HEK293 (cell line): Measurements from ENCODE around the gene S100PBP.

Experiments used
- CTCF ChIA-PET: fragments of 350-600 bp; formaldehyde crosslinking; extraction: SDS; loops from one replicate; lab custom pipeline; 2021; ENCODE audit warnings: antibody characterized with exemption; lab: Yijun Ruan, JAX
- POLR2A ChIA-PET: fragments of 300-600 bp; formaldehyde crosslinking; extraction: SDS; loops from one replicate; lab custom pipeline; 2020; ENCODE audit warnings: antibody characterized with exemption, inconsistent platforms; lab: Yijun Ruan, JAX
- H3K27ac ChIP-seq: fragments of 200-500 bp; sonication (Bioruptor generic); 2 replicates; pipeline ENCODE4 v1.5.1; 2014; ENCODE audit warnings: low read depth, low read length, control low read depth, inconsistent platforms; ENCODE audit errors: extremely low read depth
- H3K36me3 ChIP-seq, 2 experiments: fragments of 200-500 bp in 1 of 2; sonication (Bioruptor generic) in 1 of 2; 1 replicate in 1 of 2; 2 replicates in 1 of 2; pipeline ENCODE4 v1.5.1; 2014 to 2017; ENCODE audit warnings: inconsistent platforms in 2 of 2, low read length in 2 of 2; ENCODE audit not compliant: control insufficient read depth in 2 of 2, insufficient read depth in 1 of 2
- H3K4me1 ChIP-seq: fragments of 200-500 bp; sonication (Bioruptor generic); 2 replicates; pipeline ENCODE4 v1.5.1; 2014; ENCODE audit warnings: mild to moderate bottlenecking, low read length, inconsistent platforms; ENCODE audit not compliant: control insufficient read depth, insufficient read depth
- H3K4me3 ChIP-seq: 2 replicates; pipeline ENCODE4 v1.5.1; 2011; ENCODE audit warnings: low read depth, mild to moderate bottlenecking, control low read depth, low read length, moderate library complexity
- H3K9me3 ChIP-seq: fragments of 200-500 bp; sonication (Bioruptor generic); 2 replicates; pipeline ENCODE4 v1.5.1; 2014; ENCODE audit warnings: low read depth, low read length, inconsistent platforms; ENCODE audit not compliant: control insufficient read depth, insufficient read depth
- GLIS1 ChIP-seq: fragments of 450-650 bp; formaldehyde crosslinking; IDR thresholded peaks from 2 replicates; pipeline ENCODE4 v1.5.1; 2016; ENCODE audit warnings: missing biosample characterization, missing genetic modification characterization
- HOXC10 ChIP-seq: sonication (generic); formaldehyde crosslinking; IDR thresholded peaks from 2 replicates; pipeline ENCODE4 v1.8.1; 2023; ENCODE audit warnings: mild to moderate bottlenecking, missing genetic modification reagents
- HOXD13 ChIP-seq: sonication (generic); formaldehyde crosslinking; IDR thresholded peaks from 2 replicates; pipeline ENCODE4 v1.8.0; 2022; ENCODE audit warnings: missing genetic modification reagents, borderline replicate concordance
- KLF7 ChIP-seq: fragments of 450-650 bp; formaldehyde crosslinking; IDR thresholded peaks from 2 replicates; pipeline ENCODE4 v1.5.1; 2016; ENCODE audit warnings: missing biosample characterization, missing genetic modification characterization, borderline replicate concordance
- OVOL3 ChIP-seq: fragments of 450-650 bp; formaldehyde crosslinking; IDR thresholded peaks from 2 replicates; pipeline ENCODE4 v1.5.1; 2016; ENCODE audit warnings: missing biosample characterization, missing genetic modification characterization
- PATZ1 ChIP-seq: fragments of 450-650 bp; formaldehyde crosslinking; IDR thresholded peaks from 2 replicates; pipeline ENCODE4 v1.5.1; 2016; ENCODE audit warnings: missing biosample characterization, missing genetic modification characterization
- PRDM4 ChIP-seq: fragments of 450-650 bp; formaldehyde crosslinking; IDR thresholded peaks from 2 replicates; pipeline ENCODE4 v1.5.1; 2017; ENCODE audit warnings: missing biosample characterization, missing genetic modification characterization
- RBAK ChIP-seq: fragments of 450-650 bp; formaldehyde crosslinking; IDR thresholded peaks from 2 replicates; pipeline ENCODE4 v1.5.1; 2016; ENCODE audit warnings: missing biosample characterization, missing genetic modification characterization
- SCRT2 ChIP-seq: fragments of 450-650 bp; formaldehyde crosslinking; IDR thresholded peaks from 2 replicates; pipeline ENCODE4 v1.5.1; 2016; ENCODE audit warnings: missing biosample characterization, missing genetic modification characterization
- ZBTB17 ChIP-seq: fragments of 450-650 bp; formaldehyde crosslinking; IDR thresholded peaks from 2 replicates; pipeline ENCODE4 v1.5.1; 2016; ENCODE audit warnings: missing biosample characterization, missing genetic modification characterization
- ZBTB49 ChIP-seq: fragments of 450-650 bp; formaldehyde crosslinking; IDR thresholded peaks from 2 replicates; pipeline ENCODE4 v1.5.1; 2016; ENCODE audit warnings: missing biosample characterization, missing genetic modification characterization, low read depth
- ZFHX2 ChIP-seq: fragments of 450-650 bp; formaldehyde crosslinking; conservative IDR thresholded peaks from 2 replicates; pipeline ENCODE4 v1.5.1; 2016; ENCODE audit warnings: missing biosample characterization, missing genetic modification characterization
- ZFP41 ChIP-seq: fragments of 450-650 bp; formaldehyde crosslinking; IDR thresholded peaks from 2 replicates; pipeline ENCODE4 v1.5.1; 2016; ENCODE audit warnings: missing biosample characterization, missing genetic modification characterization, borderline replicate concordance
- ZFP69B ChIP-seq: fragments of 450-650 bp; formaldehyde crosslinking; IDR thresholded peaks from 2 replicates; pipeline ENCODE4 v1.5.1; 2016; ENCODE audit warnings: missing biosample characterization, missing genetic modification characterization
- ZNF140 ChIP-seq: fragments of 450-650 bp; formaldehyde crosslinking; IDR thresholded peaks from 2 replicates; pipeline ENCODE4 v1.5.1; 2016; ENCODE audit warnings: missing biosample characterization, missing genetic modification characterization
- ZNF221 ChIP-seq: fragments of 450-650 bp; formaldehyde crosslinking; IDR thresholded peaks from 2 replicates; pipeline ENCODE4 v1.5.1; 2017; ENCODE audit warnings: missing biosample characterization, missing genetic modification characterization, borderline replicate concordance
- ZNF311 ChIP-seq: fragments of 450-650 bp; formaldehyde crosslinking; IDR thresholded peaks from 2 replicates; pipeline ENCODE4 v1.5.1; 2017; ENCODE audit warnings: missing biosample characterization, missing genetic modification characterization, borderline replicate concordance
- ZNF341 ChIP-seq: fragments of 450-650 bp; formaldehyde crosslinking; IDR thresholded peaks from 2 replicates; pipeline ENCODE4; 2016; ENCODE audit warnings: low read depth, missing biosample characterization, missing genetic modification characterization
- ZNF596 ChIP-seq: fragments of 450-650 bp; IDR thresholded peaks from 2 replicates; pipeline ENCODE4 v1.5.0; 2018; ENCODE audit warnings: missing biosample characterization, mild to moderate bottlenecking, missing genetic modification characterization, moderate library complexity
- ZNF677 ChIP-seq: fragments of 450-650 bp; IDR thresholded peaks from 2 replicates; pipeline ENCODE4 v1.5.0; 2018; ENCODE audit warnings: missing biosample characterization, mild to moderate bottlenecking, missing genetic modification characterization, moderate library complexity
- ZNF707 ChIP-seq: fragments of 450-650 bp; formaldehyde crosslinking; IDR thresholded peaks from 2 replicates; pipeline ENCODE4 v1.5.1; 2016; ENCODE audit warnings: missing biosample characterization, missing genetic modification characterization
- ZSCAN18 ChIP-seq: fragments of 450-650 bp; formaldehyde crosslinking; IDR thresholded peaks from 2 replicates; pipeline ENCODE4 v1.5.1; 2016; ENCODE audit warnings: missing biosample characterization, missing genetic modification characterization
- ZSCAN30 ChIP-seq: fragments of 450-650 bp; IDR thresholded peaks from 2 replicates; pipeline ENCODE4 v1.5.1; 2018; ENCODE audit warnings: missing biosample characterization, mild to moderate bottlenecking, missing genetic modification characterization, moderate library complexity
- ZSCAN5A ChIP-seq: fragments of 450-650 bp; formaldehyde crosslinking; IDR thresholded peaks from 2 replicates; pipeline ENCODE4 v1.5.1; 2016; ENCODE audit warnings: missing biosample characterization, missing genetic modification characterization

S100PBP gene

DNA sequence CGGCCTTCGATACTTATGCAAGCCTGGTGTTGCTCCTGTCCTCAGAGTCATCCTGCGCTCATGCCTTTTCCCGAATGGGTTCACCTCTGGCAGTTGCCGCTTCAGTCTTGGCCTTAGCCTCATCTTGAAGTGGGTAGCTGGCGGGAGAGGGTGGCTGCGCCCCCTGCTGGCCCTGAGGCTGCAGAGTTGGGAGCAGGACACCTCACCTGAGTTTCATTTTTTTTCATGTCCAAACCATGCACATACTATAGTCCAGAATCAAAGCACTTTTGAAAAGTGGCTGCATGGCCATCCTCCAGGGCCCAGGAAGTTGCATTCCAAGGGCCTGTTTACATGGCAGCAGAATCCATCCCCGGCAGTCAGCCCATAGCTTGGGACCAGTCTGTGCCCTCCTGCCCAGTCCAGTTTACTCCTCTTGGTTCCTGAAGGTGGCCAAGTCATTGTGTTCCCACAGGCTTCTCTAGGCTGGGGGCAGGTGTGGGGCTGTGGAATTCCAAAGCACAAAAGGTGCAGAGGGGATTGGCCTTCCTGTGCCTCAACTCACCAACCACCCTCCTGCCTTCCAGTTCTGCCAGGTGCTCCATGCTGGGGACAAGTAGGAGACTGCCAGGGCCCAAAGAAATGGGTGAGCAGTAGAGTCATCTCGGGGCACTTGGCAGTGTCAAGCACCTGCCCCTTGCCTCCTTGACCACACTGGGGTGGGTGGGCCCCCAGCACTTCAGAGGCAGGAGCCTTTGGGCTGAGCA is 44.3 kb upstream of the S100PBP start (continued):
- TF ChIP-seq ZNF311 (tag by site-specific recombination) (no peak), ZSCAN18 (tag by site-specific recombination) (no peak), PRDM4 (tag by site-specific recombination) (no peak), ZSCAN5A (tag by site-specific recombination) (no peak), ZNF341 (tag by site-specific recombination) (no peak), ZNF677 (tag by site-specific recombination) (no peak), ZNF596 (tag by site-specific recombination) (no peak), ZNF140 (no peak), RBAK (tag by site-specific recombination) (no peak)

DNA sequence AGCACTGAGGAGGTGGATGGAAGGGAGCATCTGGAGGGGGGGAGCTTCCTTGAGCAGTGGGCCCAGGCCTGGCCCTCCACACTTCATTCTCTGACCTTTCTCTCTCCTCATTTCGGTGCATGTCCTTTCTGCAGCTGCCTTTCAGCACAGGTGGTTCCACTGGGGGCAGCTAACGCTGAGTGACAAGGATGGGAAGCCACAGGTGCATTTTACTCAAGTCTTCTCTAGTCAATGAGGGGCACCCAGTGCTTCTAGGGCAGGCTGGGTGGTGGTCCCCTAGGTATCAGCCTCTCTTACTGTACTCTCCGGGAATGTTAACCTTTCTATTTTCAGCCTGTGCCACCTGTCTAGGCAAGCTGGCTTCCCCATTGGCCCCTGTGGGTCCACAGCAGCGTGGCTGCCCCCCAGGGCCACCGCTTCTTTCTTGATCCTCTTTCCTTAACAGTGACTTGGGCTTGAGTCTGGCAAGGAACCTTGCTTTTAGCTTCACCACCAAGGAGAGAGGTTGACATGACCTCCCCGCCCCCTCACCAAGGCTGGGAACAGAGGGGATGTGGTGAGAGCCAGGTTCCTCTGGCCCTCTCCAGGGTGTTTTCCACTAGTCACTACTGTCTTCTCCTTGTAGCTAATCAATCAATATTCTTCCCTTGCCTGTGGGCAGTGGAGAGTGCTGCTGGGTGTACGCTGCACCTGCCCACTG is 43.5 kb upstream of the S100PBP start:
- Histone ChIP-seq H3K36me3 (peaks cover 7 to 75% of the 10 kb centered on the region in 2 experiments; a peak in 2 of 3 replicates), H3K4me3 (no peak overlapping the region), H3K9me3 (no peaks in the 10 kb centered on the region), H3K4me1 (no peaks in the 10 kb centered on the region), H3K27ac (no peak overlapping the region)
- POLR2A ChIA-PET = interaction anchor here (0.8 to 3.7 kb wide), 9 partner anchors 10 to 123 kb away, joined by 3 to 41 read pairs (median 4); partner anchors contain the start of genes RBBP4 and S100PBP
- CTCF ChIA-PET = interaction anchor here (0.6 to 10.8 kb wide), 28 partner anchors 8 to 373 kb away, joined by 3 to 253 read pairs (median 5); no protein-coding TSS in a partner anchor
- TF ChIP-seq GLIS1 = no peak; the same call in 1 of the 2 replicates
- no peak for TF ChIP-seq ZNF221 (tag by site-specific recombination)
- no peak for TF ChIP-seq OVOL3 (tag by site-specific recombination)
- no peak for TF ChIP-seq ZNF707
- TF ChIP-seq KLF7 (tag by site-specific recombination) = no peak
- TF ChIP-seq ZBTB17 (tag by site-specific recombination) = peak; percentile 43
- no peak for TF ChIP-seq ZBTB49 (tag by site-specific recombination)
- TF ChIP-seq HOXD13 (CRISPR knock-in tag) = no peak
- no peak for TF ChIP-seq ZFP41 (tag by site-specific recombination)
- TF ChIP-seq ZFP69B (tag by site-specific recombination) = peak; percentile 84
- peak; percentile 87 for TF ChIP-seq SCRT2
- no peak for TF ChIP-seq HOXC10 (CRISPR knock-in tag)
- TF ChIP-seq ZFHX2 = peak; percentile 35; the same call in 1 of the 2 replicates
- TF ChIP-seq PATZ1 (tag by site-specific recombination) = 0 out of 2 replicates have a peak, but pooled peaks have one; percentile 18
- 0 out of 2 replicates have a peak, but pooled peaks have one; percentile 18 for TF ChIP-seq ZSCAN30
